Nephron (organoid): ENCODE results near the gene ZFAND3.

Source experiments
- H3K27ac Mint-ChIP-seq, 3 experiments: 2 replicates each; pipeline ENCODE4 v1.8.0; 2020; ENCODE audit warnings: mixed read lengths in 3 of 3, mild to moderate bottlenecking in 2 of 3, moderate library complexity in 1 of 3
- H3K27me3 Mint-ChIP-seq: 2 replicates; pipeline ENCODE4 v1.8.0; 2021; ENCODE audit warnings: low read depth, mild to moderate bottlenecking, moderate library complexity, mixed read lengths
- H3K36me3 Mint-ChIP-seq: 2 replicates; pipeline ENCODE4 v1.8.0; 2020; ENCODE audit warnings: low read depth, mixed read lengths
- H3K4me1 Mint-ChIP-seq: 2 replicates; pipeline ENCODE4 v1.8.0; 2020; ENCODE audit warnings: mixed read lengths
- H3K4me3 Mint-ChIP-seq, 3 experiments: 2 replicates each; pipeline ENCODE4 v1.8.0; 2020; ENCODE audit warnings: mild to moderate bottlenecking in 3 of 3, mixed read lengths in 3 of 3, moderate library complexity in 2 of 3
- H3K9me3 Mint-ChIP-seq: 2 replicates; pipeline ENCODE4 v1.8.0; 2020; ENCODE audit warnings: mixed read lengths
- TF ChIP-seq, protein P1 (sequence below), 3 experiments: fragments of 200-600 bp; sonication (generic); IDR thresholded peaks; one replicate each; pipeline ENCODE4 v1.5.0; 2021; ENCODE audit warnings: antibody characterized with exemption in 3 of 3; ENCODE audit not compliant: unreplicated experiment in 3 of 3

The ZFAND3 gene

DNA sequence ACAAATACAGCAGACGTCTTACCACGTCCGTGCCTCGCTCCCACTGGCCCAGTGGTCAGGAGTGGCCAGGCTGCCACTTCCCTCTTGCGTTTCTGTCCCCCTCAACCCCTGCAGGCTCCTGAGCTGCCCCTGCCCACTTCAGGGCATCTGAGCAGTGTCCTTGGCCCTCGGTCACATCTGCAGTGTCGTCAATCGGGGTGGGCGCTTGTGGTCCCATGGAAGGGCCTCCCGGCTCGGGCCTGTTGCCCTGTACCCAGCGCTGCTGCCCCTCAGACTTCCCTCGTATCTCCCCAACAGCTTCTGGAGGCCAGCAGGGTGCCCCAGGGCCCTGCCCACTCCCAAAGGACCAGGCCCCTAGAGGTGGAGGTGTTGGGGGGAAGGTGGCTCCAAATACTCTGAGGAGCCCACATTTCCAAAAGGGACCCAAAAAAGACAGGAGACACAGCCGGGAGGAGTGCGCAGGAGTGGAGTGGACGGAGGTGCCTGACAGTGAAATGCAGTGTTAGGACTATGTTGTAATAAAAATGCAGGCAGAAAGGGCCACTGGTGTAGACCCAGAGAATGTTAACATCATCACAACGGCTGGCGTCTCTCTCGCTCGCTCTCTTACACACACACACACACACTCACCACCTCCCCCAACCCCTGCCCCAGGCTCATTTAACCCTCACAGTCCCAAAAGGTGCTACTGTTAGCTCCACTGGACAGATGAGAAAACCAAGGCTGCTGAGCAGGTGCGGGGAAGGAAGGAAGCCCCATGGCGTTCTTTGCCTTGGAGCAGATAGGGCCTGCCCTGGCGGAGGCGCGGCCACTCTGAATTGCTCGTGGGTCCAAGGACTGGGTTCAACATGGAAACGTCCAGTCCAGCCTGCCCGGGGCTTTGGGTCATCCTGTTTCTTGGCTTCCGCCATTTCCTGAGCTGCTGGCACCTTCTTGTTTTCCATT is 343.9 kb downstream of the ZFAND3 start:
- Mint-ChIP-seq H3K36me3 (peaks cover 35% of the 10 kb centered on the region), H3K4me1 (peaks cover 5% of the 10 kb centered on the region), H3K27ac (no peak overlapping the region), H3K4me3 (no peak overlapping the region), H3K9me3 (peaks cover 6% of the 10 kb centered on the region), H3K27me3 (peaks cover 4% of the 10 kb centered on the region)
- TF ChIP-seq, protein P1, sequence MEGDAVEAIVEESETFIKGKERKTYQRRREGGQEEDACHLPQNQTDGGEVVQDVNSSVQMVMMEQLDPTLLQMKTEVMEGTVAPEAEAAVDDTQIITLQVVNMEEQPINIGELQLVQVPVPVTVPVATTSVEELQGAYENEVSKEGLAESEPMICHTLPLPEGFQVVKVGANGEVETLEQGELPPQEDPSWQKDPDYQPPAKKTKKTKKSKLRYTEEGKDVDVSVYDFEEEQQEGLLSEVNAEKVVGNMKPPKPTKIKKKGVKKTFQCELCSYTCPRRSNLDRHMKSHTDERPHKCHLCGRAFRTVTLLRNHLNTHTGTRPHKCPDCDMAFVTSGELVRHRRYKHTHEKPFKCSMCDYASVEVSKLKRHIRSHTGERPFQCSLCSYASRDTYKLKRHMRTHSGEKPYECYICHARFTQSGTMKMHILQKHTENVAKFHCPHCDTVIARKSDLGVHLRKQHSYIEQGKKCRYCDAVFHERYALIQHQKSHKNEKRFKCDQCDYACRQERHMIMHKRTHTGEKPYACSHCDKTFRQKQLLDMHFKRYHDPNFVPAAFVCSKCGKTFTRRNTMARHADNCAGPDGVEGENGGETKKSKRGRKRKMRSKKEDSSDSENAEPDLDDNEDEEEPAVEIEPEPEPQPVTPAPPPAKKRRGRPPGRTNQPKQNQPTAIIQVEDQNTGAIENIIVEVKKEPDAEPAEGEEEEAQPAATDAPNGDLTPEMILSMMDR (IDR thresholded peaks at IDR 0.05; ENCODE audit: unreplicated experiment in 3 of 3), result no peak

DNA sequence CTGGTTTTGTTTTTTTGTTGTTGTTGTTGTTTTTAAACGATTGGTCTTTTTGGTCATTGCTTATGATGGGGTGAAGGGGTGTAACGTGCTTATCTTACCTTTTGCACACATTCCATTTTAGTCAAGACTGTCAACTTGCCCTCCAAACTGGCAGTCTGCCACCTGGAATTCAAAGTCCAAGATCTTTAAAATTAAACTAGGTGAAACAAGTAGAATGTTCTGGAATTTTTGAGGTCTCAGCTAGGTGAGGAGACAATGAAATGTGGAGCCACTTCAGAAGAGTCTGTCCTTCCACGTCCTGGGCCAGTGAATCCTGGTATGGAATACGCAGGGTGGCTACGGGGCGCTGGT is 344.6 kb downstream of the ZFAND3 start:
- Mint-ChIP-seq H3K36me3 (peaks cover 28% of the 10 kb centered on the region), H3K27me3 (peaks cover 4% of the 10 kb centered on the region), H3K4me1 (peaks cover 5% of the 10 kb centered on the region), H3K9me3 (peaks cover 3% of the 10 kb centered on the region), H3K4me3 (no peak overlapping the region), H3K27ac (no peak overlapping the region)
- TF ChIP-seq, protein P1 (IDR thresholded peaks at IDR 0.05; ENCODE audit: unreplicated experiment in 3 of 3), result no peak

DNA sequence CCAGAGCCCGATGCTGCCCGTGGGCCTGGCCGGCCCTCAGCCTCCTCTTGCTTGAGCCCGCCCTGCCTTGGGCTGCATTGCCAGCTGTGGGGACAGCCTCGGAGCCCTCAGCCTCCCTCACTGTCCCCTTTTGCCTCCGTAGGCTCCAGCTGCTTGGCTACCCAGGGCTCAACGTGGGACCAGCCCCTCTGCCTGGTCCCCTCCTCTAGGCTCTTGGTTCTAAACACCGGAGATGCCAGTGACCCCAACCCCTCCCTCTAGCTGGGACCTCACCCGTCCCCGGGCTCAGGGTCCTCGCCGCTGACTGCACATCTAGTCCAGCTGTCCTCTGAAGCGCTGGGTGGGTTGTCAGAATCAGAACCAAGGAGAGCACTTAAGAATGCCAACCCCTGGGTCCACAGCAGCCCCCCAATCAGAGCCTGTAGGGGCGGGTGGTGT is 345.2 kb downstream of the ZFAND3 start:
- Mint-ChIP-seq H3K27ac (no peak overlapping the region), H3K36me3 (peaks cover 23% of the 10 kb centered on the region), H3K27me3 (peaks cover 4% of the 10 kb centered on the region), H3K4me1 (peaks cover 7% of the 10 kb centered on the region), H3K4me3 (no peak overlapping the region), H3K9me3 (peaks cover 3% of the 10 kb centered on the region)
- TF ChIP-seq, protein P1 (IDR thresholded peaks at IDR 0.05; ENCODE audit: unreplicated experiment in 3 of 3), result no peak

DNA sequence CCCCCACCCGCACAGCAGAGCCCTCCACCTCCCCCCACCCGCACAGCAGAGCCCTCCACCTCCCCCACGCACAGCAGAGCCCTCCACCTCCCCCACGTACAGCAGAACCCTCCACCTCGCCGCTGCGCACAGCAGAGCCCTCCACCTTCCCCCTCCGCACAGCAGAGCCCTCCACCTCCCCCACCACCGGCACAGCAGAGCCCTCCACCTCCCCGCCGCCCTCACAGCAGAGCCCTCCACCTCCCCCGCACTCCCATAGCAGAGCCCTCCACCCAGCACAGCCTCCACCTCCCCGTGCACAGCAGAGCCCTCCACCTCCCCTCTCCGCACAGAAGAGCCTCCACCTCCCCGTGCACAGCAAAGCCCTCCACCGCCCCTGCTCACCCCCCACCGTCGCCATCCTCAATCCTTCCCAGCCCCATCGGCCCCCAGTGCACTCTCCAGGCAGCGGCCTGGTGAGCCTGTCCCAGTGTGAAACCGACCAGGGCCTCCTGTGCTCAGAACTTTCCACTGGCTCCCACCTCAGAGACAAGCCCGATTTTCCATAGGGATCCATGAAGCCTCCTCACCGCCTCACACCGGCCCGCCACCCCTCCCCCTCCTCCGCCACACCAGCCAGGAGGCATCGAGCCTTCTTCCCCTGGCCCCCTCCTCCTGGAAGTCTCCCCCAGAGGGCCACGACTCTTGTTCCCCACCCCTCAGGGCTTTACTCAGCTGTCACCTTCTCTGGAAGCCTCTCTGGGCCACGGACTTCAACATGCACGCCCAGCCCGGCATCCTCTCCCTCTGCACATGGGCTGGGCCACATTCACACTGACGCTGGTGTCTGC is 347.1 kb downstream of the ZFAND3 start:
- Mint-ChIP-seq H3K4me3 (no peak overlapping the region), H3K36me3 (peaks cover 7% of the 10 kb centered on the region), H3K27ac (no peak overlapping the region), H3K4me1 (peaks cover 26% of the 10 kb centered on the region), H3K27me3 (peaks cover 8% of the 10 kb centered on the region), H3K9me3 (no peaks in the 10 kb centered on the region)
- TF ChIP-seq, protein P1 (IDR thresholded peaks at IDR 0.05; ENCODE audit: unreplicated experiment in 3 of 3), result no peak

DNA sequence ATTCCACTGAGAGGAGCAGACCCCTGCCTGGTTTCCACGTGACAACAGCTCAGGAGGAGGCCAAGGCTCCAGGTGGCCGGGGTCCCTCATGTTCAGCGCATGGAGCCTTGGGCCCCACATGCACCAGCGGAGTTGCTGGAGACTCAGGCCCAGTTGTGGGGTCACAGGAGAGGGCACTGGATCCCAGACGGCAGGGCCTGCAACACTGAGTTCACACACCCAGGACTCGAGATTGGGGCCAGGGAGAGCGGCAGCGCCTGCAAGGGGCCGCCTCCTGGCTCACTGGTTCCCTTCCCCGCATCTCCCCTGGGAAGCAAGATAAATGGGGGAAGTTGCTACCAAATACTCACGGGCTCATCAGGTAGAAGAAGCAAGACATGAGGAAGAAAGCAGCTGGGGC is 348.1 kb downstream of the ZFAND3 start:
- Mint-ChIP-seq H3K4me3 (no peak overlapping the region), H3K9me3 (no peaks in the 10 kb centered on the region), H3K27me3 (peaks cover 8% of the 10 kb centered on the region), H3K4me1 (peaks cover 26% of the 10 kb centered on the region), H3K36me3 (peaks cover 4% of the 10 kb centered on the region), H3K27ac (no peak overlapping the region)
- TF ChIP-seq, protein P1 (IDR thresholded peaks at IDR 0.05; ENCODE audit: unreplicated experiment in 3 of 3), result no peak
